Mesodermal cell (in vitro differentiated cells): Measurements from ENCODE around the gene C14orf39.

Source experiments
- H3K27ac ChIP-seq: 2 replicates; pipeline ENCODE4 v1.7.0; 2013; ENCODE audit warnings: mild to moderate bottlenecking, low read depth, low read length, moderate library complexity; ENCODE audit not compliant: severe bottlenecking
- H3K36me3 ChIP-seq: 2 replicates; pipeline ENCODE4 v1.7.1; 2013; ENCODE audit warnings: mild to moderate bottlenecking, low read length, moderate library complexity; ENCODE audit not compliant: control insufficient read depth, insufficient read depth
- H3K4me1 ChIP-seq: one replicate; pipeline ENCODE4 v1.7.1; 2013; ENCODE audit warnings: mild to moderate bottlenecking, low read length; ENCODE audit not compliant: insufficient read depth, control insufficient read depth, poor library complexity, severe bottlenecking
- H3K4me3 ChIP-seq: 2 replicates; pipeline ENCODE4 v1.7.0; 2013; ENCODE audit warnings: low read length, control low read depth, mild to moderate bottlenecking; ENCODE audit not compliant: insufficient read depth, poor library complexity, severe bottlenecking; ENCODE audit errors: extremely low read depth
- H3K9me3 ChIP-seq: 2 replicates; pipeline ENCODE4 v1.7.1; 2013; ENCODE audit warnings: mild to moderate bottlenecking, low read length, moderate library complexity; ENCODE audit not compliant: control insufficient read depth
- WGBS, 2 experiments: methylation state at CpG; one replicate each; pipeline ENCODE4 v1.1.5; 2013; ENCODE audit warnings: missing lambda C conversion rate in 2 of 2; ENCODE audit not compliant: insufficient coverage in 2 of 2; 5-methylcytosine and 5-hydroxymethylcytosine counted together

The C14orf39 gene

DNA sequence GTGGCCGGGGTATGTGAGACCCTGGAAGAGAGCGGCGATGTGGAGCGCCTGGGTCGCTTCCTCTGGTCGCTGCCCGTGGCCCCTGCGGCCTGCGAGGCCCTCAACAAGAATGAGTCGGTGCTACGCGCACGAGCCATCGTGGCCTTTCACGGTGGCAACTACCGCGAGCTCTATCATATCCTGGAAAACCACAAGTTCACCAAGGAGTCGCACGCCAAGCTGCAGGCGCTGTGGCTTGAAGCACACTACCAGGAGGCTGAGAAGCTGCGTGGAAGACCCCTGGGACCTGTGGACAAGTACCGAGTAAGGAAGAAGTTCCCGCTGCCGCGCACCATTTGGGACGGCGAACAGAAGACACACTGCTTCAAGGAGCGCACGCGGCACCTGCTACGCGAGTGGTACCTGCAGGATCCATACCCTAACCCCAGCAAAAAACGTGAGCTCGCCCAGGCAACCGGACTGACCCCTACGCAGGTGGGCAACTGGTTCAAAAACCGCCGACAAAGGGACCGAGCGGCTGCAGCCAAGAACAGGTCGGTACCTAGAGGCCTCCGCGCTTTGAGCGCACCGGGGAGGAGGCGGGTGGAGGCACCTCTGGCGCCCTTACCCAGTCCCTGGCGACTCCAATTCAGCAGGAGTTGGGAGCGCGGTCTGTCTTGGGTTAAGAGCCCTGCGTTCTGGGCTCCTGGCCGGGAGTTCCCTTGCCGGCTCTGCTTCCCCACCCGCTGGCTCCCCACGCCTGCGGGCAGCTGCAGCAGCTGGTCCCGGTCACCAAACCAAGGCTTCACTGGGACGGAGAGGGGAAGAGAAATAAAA is 23.8 kb upstream of the C14orf39 start:
- Histone ChIP-seq H3K4me3 (peak overlapping the region; percentile 29), H3K9me3 (no peaks in the 10 kb centered on the region), H3K4me1 (peaks cover 9% of the 10 kb centered on the region), H3K36me3 (no peaks in the 10 kb centered on the region), H3K27ac (no peak overlapping the region)
- 0 to 1% methylated on average over 45 to 53 of the region's 58 CpGs for WGBS, 2 experiments

GRCh38 chr14:60508707-60509437 is 23.0 kb upstream of the C14orf39 start, which contains the start of gene SIX6:
Gene SIX6, plus strand, starts transcription at chr14:60509146. Its CDS starts 253 bp downstream, at chr14:60509399.
- Histone ChIP-seq H3K4me3 (peak within 1 kb of the TSS; percentile 29), H3K9me3 (no peaks in the 10 kb centered on the region)
- 0 to 1% methylated on average over 32 to 39 of the region's 55 CpGs for WGBS, 2 experiments

GRCh38 chr14:60508363-60508706 is 22.5 kb upstream of the C14orf39 start:
- Histone ChIP-seq H3K9me3 (no peaks in the 10 kb centered on the region), H3K36me3 (no peaks in the 10 kb centered on the region), H3K4me1 (peaks cover 9% of the 10 kb centered on the region), H3K4me3 (no peak overlapping the region), H3K27ac (no peak overlapping the region)
- 0% methylated on average over 2 of the region's 5 CpGs for WGBS, 2 experiments

More at GRCh38 chr14:60508707-60509437, 23.0 kb upstream of the C14orf39 start, which contains the start of gene SIX6:
- H3K4me1 ChIP-seq = peaks cover 9% of the 10 kb centered on the region
- H3K27ac ChIP-seq = no peak within 1 kb of the TSS
- H3K36me3 ChIP-seq = no peaks in the 10 kb centered on the region

GRCh38 chr14:60506985-60507829 is 21.3 kb upstream of the C14orf39 start:
- Histone ChIP-seq H3K9me3 (no peaks in the 10 kb centered on the region), H3K4me3 (no peak overlapping the region), H3K27ac (no peak overlapping the region), H3K36me3 (no peaks in the 10 kb centered on the region), H3K4me1 (peaks cover 9% of the 10 kb centered on the region)
- WGBS, 2 experiments = 4% methylated on average over 27 to 29 of the region's 48 CpGs

- Histone ChIP-seq H3K27ac (no peak overlapping the region), H3K36me3 (no peaks in the 10 kb centered on the region), H3K9me3 (no peaks in the 10 kb centered on the region), H3K4me3 (no peak overlapping the region), H3K4me1 (peaks cover 9% of the 10 kb centered on the region)
- WGBS, 2 experiments = 0 to 1% methylated on average over 8 to 16 of the region's 17 CpGs
Measured at GRCh38 chr14:60506462-60506984, 20.7 kb upstream of the C14orf39 start.

DNA sequence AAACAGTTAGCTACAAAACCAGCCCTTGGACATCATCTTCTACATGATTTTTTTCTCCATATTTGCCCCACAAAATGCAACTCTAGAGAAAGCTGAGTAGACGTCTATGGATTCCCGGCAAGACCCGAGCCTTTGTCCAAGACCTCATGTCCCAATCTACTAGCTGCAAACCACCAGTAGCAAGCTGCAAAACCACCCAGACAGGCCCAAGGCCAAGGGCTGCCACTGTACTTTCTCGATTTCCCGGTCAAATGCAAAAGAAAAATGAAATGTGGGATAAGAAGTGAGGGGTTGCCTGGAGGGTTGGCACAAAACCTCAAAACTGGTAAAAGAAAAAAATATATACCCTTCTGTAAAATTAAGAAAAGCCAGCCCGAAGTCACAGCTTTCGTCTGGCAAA is 20.1 kb upstream of the C14orf39 start:
- Histone ChIP-seq H3K27ac (no peak overlapping the region), H3K4me1 (peaks cover 9% of the 10 kb centered on the region), H3K4me3 (no peak overlapping the region), H3K36me3 (no peaks in the 10 kb centered on the region), H3K9me3 (no peaks in the 10 kb centered on the region)
- WGBS, 2 experiments = 0 to 4% methylated on average over 3 of the region's 7 CpGs

- H3K4me3 ChIP-seq = no peak overlapping the region
Measured at GRCh38 chr14:60505448-60505847, 19.6 kb upstream of the C14orf39 start.

GRCh38 chr14:60502541-60502940 is 16.7 kb upstream of the C14orf39 start:
- Histone ChIP-seq H3K36me3 (no peaks in the 10 kb centered on the region), H3K27ac (no peak overlapping the region), H3K9me3 (no peaks in the 10 kb centered on the region), H3K4me3 (no peak overlapping the region), H3K4me1 (no peaks in the 10 kb centered on the region)

More at GRCh38 chr14:60505448-60505847, 19.6 kb upstream of the C14orf39 start:
- Histone ChIP-seq H3K36me3 (no peaks in the 10 kb centered on the region), H3K4me1 (peaks cover 9% of the 10 kb centered on the region), H3K27ac (no peak overlapping the region), H3K9me3 (no peaks in the 10 kb centered on the region)
- WGBS, 2 experiments = 0% methylated on average over 1 of the region's 2 CpGs; no CpG with 5 or more reads in 1 of the 2 experiments

- H3K27ac ChIP-seq = no peak overlapping the region
- H3K4me1 ChIP-seq = no peaks in the 10 kb centered on the region
- no peaks in the 10 kb centered on the region for H3K9me3 ChIP-seq
- 10 to 83% methylated on average over 1 of the region's 1 CpG for WGBS, 2 experiments
- H3K4me3 ChIP-seq = no peak overlapping the region
- no peaks in the 10 kb centered on the region for H3K36me3 ChIP-seq
Measured at GRCh38 chr14:60495946-60496345, 10.1 kb upstream of the C14orf39 start.

DNA sequence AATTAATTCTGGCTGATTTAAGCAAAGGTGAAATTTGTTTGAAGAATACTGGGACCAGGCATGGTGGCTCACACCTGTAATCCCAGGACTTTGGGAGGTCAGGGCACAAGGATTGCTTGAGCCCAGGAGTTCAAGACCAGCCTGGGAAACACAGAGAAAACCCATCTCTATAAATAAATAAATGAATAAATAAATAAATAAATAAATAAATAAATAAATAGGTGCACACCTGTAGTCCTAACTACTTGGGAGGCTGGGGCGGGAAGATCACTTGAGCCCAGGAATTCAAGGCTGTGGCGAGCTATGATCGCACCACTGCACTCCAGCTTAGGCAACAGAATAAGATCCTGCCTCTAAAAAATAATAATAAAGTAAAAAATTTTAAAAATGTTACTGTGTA is 4.4 kb upstream of the C14orf39 start:
- no peak overlapping the region for H3K27ac ChIP-seq
- no peaks in the 10 kb centered on the region for H3K4me1 ChIP-seq
- H3K4me3 ChIP-seq = no peak overlapping the region
- no peaks in the 10 kb centered on the region for H3K9me3 ChIP-seq
- no peaks in the 10 kb centered on the region for H3K36me3 ChIP-seq
- WGBS, 2 experiments = no CpG with 5 or more reads among the region's 3 CpGs
